Measurements from ENCODE around the gene MAP7D1.
A peak's percentile ranks its signal among the peaks of the same experiment; 100 is the strongest.
"Not testable (repeated sequence)": the region's sequence is repeated elsewhere in the genome, so short reads cannot be mapped to it uniquely, and the experiment has no call there.

Gene MAP7D1

DNA sequence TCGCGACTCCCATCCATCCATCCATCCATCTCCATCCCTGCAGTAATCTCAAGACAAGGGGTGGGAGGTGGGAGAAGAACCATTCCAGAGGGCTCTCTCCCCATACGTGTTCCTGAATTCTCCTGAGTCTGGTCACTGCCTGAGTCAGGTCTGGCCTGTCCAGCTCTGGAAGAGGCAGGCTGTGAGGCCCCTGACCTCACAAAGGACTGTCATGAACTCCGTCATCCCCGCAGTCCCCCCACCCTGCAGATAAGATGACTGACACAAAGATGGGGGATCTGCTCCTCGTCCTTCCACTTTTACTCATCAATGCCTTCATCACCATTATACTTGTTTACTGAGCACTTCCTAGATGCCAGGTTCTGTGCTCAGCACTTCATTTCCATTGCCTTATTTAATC lies 1.6 kb upstream of the MAP7D1 start:
- no peak for DNase-seq

DNA sequence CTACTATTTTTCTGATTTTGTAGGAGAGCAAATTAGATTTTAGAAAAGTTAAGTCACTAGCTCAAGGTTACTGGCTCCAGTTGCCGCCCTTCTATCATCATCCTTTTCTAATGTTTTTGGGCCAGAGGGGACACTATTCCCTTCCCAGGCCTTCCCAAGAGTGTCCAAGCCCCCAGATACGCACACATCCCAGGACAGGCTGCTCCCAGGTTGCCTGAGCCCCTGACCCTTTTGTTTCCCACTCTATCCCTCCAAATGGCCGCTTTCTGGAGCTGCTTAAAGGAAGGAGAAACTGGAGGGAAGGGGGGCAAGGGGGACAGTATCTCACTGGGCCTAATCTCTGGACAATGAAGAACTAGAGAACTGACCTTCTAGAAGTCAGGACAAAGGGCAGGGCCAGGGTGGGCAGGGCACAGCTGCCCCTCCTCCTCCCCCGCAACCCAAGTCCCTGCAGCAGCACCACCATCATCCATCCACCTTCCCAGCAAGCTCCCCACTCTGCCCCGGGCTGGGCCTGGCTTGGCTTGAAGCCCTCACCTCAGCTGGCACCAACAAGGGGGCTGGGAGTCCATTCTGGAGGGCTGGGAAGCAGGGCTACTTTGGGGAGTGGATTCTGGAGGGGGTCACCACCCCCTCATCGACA lies 1.1 kb upstream of the MAP7D1 start:
- no peak for DNase-seq

DNA sequence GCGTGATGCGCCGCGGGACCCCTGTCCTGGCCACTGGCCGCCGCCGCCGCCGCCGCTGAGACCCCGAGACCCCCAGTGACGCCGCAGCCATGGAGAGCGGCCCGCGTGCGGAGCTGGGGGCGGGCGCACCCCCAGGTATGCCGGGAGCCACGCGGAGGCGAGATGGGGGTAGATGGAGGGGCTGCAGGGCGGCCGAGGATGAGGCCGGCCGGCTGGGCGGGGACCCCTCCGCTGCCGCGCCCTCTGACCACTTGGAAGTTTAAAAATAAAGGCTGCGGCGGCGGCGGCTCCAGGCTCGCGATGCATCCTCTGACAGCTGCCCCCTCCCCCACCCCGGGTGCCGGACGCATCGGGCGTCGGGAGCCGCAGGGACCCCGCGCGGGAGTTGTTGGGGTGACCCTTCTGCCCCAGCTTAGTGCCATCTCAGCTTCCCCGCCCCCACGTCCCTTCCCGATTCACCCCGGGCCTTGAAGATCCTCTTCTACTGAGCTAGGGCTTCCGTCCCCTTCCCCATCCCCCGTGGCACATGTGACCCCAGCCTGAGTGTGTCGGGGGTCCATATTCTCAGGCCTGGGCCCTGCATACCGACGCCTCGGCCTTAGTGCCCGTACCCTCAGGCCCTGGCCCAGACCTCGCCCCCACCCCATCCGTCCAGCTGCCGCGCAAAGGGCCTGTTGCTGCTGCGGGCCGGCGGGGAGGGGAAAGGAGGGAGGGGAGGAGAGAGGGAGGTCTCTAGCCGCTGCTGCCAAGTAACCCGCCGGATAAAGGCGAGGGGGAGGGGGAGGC lies 562 bp downstream of the MAP7D1 start:
- DNase-seq: peak; percentile 71 to 78

DNA sequence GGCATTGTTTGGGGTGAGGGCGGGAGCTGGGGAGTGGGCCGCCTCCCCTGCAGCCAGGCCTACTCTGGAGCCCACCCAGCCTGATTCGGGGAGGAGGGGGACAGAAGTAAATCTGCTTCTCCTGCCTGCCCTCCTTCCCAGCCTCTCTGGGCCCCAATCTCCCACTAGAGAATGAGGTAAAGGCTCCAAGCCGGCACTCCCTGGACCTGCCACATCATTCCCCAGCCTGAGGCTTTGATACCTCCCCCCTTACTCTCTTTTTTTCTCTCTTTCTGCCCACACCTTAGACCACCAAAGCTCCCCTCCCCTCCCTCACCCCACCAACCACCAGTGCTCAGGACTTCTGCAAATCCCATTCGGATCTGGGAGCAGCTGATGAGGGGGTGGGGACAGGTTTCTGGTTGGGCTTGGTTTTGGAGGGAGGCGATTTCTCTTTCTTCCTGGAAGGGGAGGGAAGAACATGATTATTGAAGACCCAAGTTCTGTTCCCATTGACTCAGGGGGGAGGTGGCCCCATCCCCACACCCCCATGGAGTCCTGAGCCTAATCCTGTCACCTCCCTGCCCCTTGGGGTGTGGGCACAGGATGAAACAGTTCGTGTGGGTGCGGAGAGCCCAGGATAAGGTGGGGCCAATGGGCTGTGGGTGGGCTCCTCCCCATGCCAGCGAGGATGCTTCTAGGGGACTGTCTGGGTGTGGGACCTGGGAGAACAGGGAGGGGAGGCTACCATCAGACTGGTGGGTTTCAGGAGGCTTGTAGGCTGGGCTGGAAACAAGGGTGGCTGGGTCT lies 1.3 kb downstream of the MAP7D1 start:
- peak; percentile 14 to 29 for DNase-seq

DNA sequence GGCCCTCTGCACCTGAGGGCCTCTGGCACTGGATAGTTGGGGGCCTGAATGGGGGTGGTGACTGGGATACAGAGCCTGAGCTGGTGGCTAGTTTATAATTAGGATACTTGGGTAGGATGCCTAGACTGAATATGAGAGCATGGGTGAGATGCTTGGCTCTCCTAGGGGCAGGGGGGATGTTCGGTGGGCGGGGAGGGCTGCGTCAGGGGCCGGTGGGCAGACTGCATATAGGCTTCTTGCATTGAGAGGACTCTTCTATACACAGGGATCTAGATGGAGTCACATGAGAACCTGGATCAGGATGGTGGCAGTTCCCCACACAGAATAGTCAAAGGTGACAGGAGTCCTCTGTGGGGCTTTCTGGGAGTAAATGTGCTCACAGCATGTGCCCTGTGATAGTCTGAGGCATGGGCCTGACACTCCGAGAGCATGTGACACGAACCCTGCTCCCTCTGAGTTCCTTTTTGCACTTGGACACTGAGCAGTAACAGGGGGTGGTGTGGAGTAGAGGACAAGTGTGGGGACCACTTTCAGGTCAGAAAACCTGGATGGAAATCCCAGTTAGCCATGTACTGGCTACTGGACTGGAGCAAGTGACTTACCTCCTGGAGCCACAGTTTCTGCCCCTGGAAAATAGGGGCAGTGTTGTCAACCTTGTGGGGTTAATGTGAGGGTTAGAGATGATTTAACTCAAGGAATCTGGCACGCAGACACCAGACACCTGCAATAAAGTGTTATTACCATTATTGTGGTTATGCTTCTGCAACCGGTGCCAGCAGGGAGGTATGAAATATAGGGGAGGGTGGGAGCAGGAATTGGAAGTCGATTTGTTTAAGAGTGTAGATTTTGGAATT lies 2.2 kb downstream of the MAP7D1 start:
- no peak for DNase-seq

DNA sequence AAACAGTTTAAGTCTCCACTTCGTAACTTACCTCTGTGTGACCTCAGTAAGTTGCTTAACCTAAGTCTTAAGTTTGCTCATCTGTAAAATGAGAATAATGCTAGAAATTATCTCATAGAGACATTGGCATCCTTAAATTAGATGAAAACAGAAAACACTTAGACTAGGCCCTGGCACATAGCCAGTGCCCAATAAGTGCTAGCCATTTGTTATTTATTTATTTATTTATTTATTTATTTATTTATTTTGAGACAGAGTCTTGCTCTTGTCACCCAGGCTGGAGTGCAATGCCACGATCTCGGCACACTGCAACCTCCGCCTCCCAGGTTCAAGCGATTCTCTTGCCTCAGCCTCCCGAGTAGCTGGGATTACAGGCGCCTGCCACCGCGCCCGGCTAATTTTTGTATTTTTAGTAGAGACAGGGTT lies 2.9 kb downstream of the MAP7D1 start:
- not testable (repeated sequence) for DNase-seq

DNA sequence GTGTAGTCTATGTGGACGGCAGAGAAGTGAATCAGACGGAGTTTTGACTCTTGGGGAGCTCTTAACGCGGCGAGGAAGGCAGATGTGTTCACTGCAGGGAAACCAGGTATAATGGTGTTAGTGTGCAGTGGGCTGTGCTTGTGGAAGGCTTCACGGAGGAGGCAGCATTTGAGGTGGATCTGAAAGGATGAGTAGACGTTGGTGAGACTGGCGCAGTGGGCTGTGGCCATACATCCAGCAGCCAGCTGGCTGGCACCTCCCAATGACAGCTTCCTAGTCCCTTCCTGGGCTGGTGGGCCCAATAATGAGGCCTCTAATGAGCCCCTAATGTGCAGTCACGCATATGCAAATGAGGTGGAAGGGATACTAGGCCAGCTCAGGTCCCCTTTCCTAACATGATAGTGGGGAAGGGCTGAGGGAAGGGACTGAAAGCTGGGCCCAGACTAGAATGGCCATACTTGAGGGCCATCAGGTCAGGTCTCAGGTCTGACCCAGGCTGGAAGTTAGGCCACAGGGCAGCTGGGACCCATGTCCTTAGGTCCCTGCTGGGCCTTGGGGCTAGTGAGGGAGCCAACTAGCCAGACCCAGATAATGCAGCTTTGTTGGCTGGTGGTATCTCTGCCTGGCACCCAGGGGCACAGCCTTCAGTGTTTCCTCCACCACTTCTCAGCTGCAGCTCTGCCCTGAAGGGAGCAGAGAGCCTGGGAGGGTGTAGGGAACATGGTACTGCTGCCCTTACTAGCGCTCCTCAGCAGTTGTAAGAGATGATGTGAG lies 3.8 kb downstream of the MAP7D1 start:
- peak in 1 of 2 experiments; percentile 11 for DNase-seq

DNA sequence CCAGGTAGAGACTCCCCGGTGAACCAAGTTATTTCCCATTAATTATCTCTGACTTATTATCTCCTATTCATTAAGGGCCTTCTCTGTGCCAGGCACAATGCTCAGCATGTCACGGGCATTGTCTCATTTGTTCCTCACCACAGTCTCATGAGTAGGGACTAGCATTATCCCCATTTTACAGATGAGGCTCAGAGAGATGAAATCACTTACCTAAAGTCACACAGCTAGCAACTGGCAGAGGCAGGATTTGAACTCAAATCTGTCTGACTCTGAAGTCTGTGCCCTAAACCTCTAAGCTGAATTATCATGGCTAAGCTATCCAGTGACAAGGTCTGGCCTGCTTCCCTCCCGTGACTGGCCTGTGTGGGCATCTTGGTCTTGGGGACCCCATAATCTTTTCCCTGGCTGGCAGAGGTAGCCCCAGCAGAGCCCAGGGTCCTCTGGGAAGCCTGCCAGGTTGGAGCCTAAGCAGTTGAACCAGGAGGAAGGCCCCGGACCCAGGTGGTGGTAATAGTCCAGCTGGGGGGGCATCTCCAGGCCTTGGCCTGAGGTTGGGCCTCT lies 4.5 kb downstream of the MAP7D1 start:
- no peak for DNase-seq

DNA sequence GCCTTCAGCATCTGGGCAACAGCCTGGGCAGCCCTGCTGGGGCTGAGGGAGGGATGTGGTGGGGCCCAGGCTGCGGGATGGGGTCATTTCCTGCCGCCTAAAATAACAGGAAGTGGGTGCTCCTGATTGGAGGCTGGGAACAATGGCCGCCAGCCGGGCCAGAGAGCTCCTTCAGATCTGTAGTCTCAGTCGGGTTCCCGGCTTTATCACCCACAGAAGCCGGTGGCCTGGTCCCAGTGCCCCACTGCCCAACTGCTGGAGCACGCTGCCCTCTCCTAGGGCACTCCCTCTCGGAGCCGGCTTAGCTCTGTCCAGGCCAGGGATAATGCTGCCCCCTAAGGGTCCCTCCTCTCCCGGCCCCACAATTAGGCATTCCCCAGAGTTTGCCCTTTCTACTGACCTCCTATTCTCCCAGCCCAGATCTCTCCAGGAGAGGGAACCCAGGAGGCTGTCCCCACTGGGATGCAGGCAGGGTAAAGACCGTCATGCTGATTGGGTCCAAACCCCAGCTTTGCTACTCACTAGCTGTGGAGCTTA lies 5.1 kb downstream of the MAP7D1 start:
- DNase-seq: peak; percentile 76 to 83

DNA sequence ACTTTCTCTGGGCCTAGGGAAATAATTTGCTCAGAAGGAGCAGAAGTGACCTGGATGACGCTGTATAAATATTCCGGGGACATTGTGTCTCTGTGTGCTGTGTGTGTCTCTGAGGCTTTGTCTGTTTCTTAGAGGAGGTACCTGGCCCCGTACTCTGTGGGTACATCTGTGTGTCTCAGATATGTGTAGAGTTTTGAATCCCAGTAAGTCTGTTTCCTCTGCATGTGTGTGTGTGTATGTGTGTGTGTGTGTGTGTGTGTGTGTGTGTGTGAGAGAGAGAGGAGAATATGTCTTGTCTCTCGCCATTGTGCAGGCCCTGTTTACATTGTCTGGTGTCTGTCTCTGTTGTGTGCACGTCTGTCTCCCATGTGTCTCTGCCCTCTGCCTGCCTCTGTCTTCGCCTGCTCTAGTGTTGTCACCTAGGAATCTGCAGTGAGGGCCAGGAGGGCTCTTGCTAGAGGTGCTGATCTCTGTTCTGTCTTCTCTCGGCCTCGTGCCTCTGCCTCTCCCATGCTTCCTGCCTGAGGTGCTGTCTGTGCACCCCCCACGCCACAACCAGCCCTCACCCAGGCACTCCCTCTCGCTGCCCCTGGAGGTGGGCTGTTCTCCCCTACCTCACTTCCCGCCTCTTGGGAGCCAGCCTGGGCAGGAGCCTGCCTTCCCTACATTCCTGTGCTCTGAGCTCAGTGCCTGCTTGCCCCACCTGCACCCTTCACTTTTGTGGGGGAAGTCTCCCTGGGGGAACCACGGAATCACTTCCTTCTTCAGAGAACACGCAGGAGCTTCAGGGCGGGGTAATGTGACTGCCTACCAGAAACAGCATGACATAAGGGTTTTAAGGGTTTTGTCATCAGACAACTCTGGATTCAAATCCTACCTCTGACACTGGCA lies 5.9 kb downstream of the MAP7D1 start:
- peak; percentile 35 to 47 for DNase-seq

DNA sequence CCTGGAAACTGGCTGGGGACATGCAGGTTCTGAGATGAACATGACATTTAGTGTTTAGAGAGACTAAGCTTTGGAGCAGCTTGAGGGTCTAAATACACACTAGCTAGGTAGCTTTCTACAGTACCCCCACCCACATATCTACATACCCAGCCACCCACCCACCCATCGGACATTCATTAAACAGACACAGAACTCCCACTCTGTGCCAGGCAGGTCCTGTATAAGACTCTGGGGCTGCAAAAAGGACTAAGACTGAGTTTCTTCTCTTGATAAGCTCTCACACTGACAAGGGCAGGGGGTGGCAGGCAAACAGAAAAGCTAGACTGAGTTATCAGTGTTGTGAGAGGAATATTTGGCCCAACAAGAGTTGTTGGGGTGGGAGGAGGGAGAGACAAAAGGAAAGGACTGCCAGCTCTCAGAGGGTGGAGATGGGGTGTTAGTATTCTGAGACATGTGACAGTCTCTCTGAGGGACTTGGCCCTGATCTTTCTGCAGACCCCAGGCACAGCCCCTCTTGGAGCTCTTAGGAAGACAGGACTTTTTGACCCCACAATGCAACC lies 6.8 kb downstream of the MAP7D1 start:
- DNase-seq: no peak

DNA sequence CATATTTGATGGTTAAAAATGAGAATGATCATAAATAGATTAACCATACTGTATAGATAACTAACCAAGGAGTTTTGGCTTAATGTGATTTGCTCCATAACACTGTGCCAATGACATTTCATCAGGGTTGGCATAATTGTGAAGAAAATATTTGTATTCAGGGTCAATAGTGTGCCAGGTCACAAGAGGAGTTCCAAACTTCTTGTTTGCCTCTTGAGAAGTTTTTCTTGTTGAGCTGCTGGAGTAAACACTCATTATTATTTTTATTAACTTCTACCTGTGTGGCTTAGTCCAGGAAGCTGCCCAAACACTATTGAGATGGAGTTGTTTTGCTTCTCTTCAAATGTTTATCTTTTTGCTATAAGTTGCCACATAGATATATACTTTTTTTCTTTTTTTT lies 7.5 kb downstream of the MAP7D1 start:
- no peak for DNase-seq

DNA sequence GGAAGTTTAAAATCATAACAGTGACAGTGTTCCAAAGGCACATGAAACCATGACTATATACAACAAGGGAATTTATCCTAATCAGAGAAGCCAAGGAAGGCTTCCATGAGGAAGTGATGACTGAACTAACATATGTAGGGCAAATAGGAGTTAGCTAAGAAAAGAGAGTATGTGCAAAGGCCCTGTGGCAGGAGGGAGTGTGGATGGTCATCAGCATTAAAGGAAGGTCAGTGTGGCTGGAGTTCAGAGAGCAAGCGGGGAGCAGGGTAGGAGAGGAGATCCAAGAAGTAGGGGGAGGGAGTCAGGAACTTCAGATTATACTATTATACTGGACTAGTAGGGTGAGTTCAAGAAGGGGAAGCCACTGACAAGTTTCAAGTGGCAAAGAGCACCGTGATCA lies 8.4 kb downstream of the MAP7D1 start:
- DNase-seq: no peak

DNA sequence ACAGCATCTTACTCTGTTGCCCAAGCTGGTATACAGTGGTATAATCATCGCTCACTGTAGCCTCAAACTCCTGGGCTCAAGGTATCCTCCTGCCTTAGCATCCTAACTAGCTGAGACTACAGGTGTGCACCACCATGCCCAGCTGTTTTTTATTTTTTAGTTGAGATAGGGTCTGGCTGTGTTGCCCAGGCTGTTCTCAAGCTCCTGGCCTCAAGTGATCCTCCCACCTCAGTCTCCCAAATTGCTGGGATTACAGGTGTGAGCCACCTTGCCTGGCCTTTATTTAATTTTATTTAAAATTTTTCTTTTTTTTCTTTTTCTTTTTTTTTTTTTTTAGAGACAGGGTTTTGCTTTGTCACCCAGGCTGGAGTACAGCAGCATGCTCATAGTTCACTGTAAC lies 9.2 kb downstream of the MAP7D1 start:
- DNase-seq: no peak

DNA sequence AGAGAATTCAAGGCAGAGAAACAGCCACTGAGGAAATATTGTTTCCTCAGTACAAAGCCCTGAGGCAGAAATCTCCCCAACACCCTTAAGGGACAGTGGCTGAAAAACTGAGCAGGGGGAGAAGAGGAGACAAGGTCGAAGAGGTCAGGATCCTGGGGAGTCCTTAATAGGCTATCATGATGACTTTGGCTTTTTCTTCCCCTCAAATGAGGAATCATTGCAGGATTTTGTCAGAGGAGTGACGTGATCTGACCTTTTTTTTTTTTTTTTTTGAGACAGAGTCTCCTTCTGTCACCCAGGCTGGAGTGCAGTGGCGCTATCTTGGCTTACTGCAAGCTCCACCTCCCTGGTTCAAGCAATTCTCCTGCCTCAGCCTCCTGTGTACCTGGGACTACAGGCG lies 10.2 kb downstream of the MAP7D1 start:
- DNase-seq: no peak

DNA sequence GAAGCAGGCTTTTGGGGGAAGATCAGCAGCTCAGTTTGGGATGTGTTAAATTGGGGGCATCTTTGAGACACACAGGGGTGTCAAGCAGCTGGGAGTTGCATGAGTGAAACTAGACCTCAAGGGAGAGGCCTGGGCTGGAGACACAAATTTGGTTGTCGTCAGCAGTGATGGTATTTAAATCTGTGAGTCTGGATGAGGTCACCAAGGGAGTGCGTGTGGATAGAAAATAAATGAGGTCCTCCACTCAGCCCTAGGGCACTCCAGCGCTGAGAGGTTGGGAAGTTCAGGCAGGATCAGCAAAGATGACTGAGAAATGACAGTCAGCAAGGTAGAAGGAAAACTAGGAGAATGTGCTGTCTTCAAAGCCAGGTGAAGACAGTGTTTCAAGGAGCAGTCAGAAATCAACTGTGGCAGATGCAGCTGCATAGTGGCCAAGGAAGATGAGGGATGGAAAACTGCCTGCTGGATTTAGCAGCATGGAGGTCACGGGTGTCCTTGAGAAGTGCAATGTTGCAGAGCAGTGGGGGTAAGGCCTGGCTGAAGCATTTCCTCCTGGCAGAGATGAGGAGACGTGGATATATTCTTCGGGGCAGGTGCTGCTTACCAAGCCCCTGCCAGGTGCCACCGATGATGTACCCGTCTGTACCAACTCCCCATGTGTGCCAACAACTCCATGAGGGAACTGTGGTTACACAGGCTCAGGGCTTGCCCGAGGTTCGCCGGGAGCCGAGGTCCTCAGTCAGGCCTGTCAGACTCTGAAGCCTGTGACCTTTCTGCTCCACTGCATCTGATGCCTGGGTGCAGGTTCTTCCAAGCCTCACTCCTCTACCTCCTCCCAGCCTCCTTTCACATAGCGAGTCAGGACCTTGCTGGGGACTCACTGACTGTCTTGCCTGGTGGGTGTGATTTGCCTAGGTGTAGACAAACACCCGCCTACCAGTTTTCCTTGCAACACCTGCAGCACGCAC lies 11.3 kb downstream of the MAP7D1 start:
- DNase-seq: no peak

DNA sequence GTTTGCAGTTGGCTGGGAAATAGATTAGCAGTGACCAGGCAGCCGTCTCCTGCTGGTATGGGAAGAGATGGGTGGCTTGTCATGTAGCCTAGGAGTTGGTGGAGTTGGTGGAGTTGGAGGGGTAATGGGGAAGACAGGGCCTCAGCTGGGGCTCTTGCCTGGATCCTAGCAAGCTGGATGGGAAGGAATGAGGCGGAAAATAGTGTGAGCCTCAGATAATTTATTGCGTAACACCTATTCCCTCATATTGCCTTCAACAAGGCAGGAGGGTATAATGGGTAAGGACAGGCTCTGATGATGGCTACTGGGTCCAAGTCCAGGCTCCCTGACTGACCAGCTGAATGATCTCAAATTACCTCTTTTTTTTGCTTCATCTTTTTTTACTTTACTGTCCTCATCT lies 12.6 kb downstream of the MAP7D1 start:
- DNase-seq: no peak

DNA sequence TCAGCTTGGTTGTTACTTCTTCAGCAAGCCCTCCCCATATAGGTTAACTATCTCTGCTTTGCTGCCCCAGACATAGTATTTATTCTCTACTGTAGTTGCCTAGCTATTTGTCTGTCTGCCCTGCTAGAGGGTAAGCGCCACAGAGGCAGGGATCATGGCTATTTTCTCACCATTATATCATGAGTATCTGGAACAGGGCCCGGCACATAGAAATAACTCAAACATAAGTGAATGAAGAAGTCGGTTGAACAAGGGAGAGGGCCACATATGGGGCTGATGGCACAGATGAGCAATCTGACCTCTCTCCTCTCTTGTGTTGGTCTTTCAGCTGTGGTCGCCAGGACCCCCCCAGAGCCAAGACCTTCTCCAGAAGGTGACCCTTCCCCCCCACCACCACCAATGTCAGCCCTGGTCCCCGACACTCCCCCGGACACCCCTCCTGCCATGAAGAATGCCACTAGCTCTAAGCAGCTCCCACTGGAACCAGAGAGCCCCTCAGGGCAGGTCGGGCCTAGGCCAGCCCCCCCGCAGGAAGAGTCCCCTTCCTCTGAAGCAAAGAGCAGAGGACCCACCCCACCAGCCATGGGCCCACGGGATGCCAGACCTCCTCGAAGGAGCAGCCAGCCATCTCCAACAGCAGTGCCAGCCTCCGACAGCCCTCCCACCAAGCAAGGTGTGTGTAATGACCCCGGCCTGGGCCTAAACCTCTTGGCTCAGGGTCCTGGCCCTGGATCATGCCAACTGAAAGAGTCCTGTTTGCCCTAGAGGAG lies 14.9 kb downstream of the MAP7D1 start:
- DNase-seq: no peak
